Dedifferentiated amniotic fluid mesenchymal stem cell (primary cell): ENCODE data around the gene NHSL2.

Source experiments
- DNase-seq: peaks from one replicate; pipeline ENCODE4 v3.0.0-alpha.2; 2016; ENCODE audit errors: extremely low spot score

NHSL2 gene

DNA sequence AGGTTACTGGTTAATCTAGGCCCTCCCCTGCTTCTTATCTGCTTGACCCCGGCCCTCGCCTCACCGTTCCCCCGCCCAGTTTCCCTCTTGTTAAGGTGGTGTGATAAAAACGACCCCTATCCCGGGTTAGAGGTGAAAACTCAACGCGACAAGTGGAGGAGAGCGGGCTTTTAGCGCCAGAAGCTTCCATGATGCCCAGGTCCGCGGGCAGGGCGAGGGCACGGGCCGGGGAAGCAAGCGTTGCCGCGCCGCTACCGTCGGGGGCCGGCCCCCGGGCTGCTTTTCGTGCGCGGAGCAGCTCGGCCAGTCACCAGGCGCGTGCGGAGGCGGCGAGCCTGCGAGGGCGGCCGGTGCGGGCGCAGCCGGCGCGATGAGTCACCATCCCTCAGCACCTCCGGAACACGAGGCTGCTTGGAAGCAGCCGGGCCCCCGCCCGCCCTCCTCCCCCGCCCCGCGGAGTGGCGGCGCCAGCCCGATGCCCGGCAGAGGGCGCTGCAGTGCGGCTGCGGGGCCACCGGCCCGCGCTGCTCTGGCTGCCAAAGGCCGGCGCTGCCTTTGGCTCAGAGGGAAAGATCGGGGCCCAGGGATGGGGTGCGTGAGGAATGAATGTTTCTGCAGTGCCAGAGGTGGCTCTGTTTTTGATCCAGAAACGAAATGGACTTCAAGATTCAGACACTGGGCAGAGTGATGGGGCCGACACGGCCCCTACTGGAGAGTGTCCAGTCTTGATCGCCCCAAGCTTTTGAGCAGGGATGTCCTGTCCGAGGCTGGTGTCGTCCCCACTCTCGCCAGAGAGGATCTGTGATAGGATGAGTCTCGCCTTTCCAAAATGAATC is 107.8 kb downstream of the NHSL2 start:
- peak; percentile 73 for DNase-seq

DNA sequence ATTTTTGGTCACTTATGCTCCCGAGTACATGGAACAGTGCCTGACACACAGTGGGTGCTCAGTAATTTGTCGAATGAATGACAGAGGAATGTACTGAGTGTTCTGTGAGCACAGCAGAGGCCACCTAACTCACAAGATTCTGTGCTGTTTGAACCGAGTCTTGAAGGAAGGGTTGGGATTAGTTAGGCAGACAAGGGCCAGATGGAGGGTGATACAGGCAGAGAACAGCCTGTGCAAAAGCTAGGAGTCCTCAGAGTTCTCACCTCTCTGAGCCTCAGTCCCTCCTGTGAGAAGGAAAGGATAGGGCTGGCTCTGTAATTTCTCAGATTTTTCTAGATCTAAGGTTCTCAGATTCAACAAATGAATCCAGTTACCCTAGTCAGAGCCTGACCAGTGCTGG is 108.8 kb downstream of the NHSL2 start:
- DNase-seq: no peak

DNA sequence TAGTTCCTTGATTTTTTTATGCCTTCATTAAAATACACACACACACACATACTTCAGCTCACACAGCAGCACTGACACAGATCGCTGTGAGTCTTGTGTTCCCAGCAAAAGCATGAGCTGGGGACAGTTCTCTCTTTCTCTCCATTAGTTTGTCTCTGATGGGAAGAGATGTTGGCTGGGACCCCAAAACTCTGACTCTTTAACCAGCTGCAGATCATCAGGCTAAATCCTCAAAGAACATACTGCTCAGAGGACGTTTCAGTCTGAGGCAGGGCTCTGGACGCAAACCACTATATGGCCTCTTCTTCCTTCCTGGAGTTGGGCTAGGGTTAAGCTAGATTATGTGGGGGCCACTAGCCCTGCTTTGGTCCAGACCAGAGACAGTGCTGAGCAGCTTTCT is 109.6 kb downstream of the NHSL2 start:
- DNase-seq: no peak

DNA sequence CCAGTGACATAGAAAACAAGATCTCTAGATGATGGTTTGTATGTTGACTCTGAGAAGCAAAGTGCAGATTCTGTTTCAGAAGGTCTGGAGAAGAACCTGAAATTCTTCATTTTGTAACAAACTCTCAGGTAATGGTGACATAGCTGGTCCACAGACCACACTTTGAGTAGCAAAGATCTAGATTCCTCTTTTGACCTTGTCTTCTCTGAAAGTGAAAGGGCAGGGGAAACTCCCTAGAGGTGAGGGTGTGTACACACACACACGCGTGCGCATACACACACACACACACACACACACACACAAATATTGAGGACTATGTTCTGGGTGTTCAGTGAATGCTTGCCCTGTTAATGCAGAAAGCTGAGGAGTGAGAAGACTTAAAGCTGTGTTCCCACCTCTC is 110.1 kb downstream of the NHSL2 start:
- no peak for DNase-seq

DNA sequence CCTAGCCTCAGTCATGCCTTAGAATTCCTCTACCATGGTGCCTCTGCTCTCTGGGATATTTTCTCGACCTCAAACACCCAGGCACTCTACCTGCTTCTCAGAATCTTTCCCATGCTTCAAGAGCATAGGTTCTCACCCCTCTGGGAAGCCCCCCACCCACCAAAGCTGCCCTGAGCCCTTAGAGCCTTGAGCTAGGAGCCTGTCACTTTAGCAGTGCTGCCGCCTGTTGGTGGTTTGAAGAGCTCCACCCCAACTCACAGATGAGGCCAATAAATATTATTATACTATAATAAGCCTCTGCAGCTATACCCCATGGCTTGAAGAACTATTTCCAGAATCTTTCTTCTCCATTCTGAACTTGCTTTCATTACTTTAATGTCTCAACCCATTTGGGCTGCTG is 111.3 kb downstream of the NHSL2 start:
- no peak for DNase-seq

DNA sequence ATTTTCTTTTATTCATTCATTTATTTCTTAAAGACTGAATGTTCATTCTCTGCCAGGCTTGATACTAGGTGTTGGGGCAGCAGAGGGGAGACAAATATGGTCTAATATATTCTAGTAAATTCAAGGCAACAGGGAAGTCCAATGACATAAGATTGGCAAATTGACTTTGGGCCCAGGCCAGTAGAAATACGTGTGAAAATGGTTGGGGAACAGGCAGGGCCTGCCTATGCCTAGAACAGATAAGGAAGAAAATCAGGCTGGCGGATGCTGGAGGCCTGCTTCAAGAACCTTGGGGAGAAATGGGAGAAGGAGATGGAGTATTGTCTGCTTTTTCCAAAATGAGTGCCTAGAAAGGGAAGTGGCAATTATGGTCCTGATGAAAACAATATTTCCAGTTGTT is 112.4 kb downstream of the NHSL2 start:
- DNase-seq: no peak

DNA sequence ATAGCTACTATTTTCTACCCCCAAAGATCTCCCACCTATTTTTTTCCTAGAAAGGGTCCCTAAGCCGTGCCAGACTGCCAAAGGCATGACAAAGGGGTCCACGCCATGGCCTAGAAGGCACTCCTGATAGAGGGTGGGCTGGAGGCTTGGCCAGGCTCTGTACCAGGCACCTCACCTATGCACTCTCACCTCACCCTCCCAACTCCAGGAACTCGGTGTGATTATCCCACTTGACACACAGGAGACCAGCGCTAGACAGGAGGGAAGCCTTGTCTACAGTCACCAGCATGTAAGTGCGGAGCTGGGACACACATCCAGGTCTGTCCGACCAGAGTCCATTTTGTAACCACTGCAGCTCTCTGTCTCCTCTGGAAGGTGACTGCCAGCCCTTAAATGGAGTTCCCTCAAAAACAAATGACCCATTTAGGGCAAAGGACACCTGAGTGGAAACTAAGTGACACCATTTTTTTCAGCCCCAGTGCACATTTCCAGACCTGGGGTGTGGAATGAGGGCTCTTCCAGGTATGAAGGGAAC is 114.7 kb downstream of the NHSL2 start:
- no peak for DNase-seq

DNA sequence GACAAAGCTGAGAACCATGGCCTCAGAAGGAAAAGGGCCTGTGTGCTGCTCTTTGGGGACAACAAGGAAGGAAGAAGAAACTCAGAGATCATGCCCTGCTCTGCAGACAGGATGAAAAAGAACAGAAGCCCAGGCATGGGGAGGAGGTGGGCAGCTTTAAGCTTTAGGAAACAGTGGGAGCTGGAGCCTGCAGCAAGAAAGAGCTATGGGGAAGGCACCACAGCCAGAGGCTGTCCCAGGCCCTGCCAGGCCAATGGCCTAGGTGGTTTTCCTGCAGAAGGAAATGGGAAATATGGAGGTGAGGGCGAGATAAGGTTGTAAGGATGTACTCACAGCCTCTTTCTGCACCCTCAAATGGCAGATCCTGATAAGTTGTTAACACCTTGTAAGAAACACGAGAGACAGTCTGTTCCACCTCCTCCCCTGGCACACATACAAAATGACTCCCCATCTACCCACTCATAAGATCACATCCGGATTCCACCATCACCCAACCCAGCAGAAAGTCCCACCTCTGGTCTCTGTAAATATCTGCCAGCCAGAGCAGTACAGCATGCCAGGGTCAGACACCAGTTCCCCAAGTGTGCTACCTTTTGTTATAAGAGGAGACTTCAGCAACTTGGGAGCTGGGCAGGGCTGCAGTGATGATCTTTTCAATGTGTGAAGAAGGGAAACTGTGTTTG is 115.8 kb downstream of the NHSL2 start:
- DNase-seq: no peak

DNA sequence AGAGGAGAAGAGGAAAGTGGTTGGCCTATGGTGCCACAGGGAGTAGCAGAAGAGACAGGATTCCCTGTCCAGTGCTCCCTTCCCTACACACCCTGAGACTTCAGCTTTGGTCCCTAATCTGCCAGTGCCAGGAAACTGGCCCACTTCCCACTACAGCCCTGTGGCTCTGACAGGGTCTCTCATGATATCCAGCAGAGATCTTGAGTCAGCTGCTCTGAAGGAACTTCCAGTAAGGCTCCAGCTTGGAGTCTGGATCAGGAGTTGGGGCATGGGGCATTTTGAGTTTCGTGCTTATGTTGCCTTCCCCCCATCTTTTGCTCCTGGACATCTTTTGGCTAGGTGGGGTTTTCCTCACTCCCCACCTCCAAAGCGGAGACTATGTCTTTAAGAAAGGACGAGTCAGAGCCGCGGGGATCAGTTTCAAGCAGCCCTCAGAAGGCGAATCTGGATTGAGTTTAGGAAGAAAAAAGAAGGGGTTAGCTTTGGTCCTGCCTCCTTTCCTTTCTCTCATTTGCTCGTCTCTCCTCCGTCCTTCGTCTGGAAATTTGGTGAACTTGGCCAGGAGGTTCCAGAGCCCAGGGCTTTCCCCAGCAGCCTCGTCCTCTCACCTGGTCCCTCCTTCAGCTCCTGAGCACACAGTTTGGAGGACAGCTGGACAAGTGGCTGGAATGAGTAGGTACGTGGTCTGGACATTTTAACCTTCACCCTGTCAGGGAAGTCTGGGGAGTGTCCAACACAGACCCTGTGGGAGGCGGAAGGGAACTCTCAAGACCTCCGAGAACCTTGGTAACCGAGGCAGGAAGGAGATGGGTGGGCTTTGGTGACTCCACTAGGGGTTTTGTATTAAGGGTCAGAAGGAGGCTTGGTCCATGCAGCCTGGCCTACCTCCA is 116.6 kb downstream of the NHSL2 start:
- no peak for DNase-seq

DNA sequence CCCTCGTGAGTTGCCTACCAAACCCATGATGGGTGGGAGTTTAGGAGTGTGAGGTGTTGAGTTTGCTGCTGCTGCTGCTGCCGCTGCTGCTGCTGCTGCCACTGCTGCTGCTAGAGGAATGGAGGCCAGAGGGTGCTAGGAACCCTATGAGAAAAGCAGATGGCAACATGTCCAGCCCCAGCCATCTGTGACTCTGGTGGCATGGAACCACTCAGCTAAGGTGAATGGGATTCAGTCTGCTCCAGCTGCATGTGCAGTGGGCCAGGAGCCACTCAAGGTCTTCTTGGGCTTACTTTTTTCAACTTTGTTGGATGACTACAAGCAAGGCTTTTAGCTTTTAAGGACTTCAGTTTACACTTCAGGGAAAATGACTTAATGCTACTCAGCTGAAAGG is 117.3 kb downstream of the NHSL2 start:
- no peak for DNase-seq

DNA sequence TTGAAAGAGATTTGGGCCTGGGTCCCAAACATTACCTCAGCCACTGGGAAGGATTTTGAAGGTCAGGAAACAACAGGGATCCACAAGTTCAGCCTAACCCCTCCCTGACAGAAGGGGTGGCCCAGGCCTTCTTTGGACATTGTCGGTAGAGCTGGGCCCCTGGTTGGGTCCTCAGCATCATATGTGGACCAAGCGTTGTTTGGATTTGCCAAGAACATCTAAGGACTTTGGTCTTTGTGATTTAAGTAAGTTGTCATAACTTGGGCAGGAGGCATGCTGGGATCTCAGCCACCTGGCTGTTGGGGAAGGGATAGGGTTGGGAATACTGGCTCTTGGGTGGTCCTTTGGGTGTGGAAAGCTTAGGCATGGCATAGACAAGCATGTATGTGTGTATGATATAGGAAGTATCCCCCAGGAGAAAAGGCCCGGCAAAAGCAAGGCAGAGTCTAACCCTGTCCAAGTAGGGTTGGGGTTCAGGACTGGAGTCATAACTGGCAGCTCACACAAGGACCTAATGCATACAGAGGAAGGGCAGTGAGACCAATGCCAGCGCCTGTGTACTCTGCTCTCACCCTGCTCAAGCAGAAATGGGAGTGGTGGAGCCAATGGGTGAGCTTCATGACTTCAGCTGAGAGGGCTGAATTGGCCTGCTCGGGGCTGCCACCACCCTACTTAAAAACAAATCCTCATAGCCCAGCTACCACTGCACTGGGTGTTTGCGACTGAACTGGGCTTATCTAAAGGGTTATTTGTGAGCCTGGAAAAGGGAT is 118.2 kb downstream of the NHSL2 start:
- DNase-seq: no peak

DNA sequence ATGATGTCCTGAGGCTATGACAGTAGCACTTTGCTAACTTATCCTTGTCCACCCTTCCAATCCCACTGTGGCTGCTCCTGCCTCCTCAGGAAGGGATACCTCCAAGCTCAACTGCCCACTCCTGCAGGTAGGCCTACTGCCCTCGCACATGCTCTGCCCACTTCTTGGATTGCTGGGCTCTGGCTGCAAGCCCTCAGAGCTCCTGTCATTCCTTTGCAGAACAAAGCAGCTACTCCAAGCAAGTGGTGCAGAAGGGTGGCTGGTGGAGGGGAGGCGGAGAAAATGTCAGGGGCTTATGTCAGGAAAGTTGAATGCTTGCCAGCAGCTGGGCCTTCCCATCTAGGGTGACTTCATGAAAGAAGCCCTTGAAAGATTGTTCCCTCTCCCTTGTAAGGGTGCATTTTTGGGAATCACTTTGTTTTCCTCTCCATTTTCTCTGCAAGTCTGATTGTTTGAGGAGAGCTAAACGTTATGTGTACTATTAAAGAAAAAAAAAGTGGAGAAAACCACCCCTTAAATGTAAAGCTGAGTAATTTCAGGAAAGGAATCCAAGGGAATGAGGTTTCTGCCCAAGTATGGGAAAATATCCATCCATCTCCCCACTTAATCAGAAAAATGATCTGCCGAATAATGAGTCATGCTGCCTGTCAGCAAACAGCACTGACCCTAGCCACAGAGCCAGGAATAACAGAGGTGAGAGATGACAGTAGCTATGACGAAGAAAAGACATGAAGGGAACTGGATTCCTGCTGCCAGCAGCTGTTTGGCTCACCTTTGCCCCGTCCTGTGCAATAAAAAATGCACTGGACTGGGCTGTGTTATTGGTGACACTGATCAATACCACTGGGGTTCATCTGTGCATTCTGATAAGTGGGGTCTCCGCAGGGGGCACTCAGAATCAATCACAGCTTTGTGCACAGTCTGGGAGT is 119.1 kb downstream of the NHSL2 start:
- peak; percentile 45 for DNase-seq

DNA sequence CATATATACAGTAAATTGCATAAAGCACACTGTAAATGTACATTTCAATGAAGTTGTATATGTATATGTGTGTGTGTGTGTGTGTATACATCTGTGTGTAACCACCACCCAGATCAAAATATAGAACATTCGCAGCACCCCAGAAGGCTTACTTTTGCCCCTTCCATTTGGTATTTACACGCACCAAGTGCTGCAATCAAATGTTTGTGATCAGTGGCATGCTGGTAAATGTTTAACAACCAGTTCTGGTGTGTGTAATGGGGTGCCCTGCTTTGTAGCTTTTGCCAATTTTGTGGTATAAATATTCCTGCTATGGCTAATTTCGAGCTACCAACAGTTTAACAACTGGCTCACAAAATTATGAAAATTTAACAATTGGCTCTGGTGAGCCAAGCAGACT is 119.8 kb downstream of the NHSL2 start:
- DNase-seq: no peak

DNA sequence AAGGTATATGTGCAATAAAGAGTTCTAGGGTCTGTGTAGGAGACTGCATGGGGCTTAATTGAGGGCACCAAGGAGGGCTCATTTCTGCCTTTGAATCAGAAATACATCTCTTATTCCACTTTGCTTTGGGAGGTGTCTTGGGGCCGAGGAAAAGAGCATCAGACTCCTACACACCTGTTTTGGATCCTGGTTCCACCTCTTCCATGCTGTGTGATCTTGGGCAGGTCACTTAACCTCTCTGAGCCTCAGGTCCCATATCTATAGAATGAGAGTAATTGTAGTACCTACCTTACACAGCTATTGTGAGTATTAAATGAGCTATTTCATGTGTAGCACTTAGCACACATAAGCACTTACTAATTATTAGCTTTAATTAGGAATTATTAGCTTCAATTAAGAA is 120.5 kb downstream of the NHSL2 start:
- DNase-seq: no peak

DNA sequence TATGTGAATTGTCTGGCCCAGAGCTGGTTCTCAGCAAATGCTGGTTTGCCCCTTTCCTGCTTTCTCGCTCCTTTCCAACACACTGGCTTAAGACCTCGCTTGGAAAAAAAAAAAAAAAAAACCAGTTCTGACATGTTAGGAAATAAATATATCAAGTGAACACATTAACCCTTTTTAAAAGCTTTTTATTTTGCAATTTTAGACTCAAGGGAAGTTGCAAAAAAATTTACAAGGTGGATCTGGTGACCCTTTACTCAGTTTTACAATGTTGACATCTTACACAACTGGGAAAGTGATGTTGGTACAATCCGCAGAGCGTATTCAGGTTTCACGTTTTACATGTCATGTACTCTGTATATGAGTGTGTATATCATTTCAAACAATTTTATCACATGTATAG is 121.0 kb downstream of the NHSL2 start:
- DNase-seq: no peak

DNA sequence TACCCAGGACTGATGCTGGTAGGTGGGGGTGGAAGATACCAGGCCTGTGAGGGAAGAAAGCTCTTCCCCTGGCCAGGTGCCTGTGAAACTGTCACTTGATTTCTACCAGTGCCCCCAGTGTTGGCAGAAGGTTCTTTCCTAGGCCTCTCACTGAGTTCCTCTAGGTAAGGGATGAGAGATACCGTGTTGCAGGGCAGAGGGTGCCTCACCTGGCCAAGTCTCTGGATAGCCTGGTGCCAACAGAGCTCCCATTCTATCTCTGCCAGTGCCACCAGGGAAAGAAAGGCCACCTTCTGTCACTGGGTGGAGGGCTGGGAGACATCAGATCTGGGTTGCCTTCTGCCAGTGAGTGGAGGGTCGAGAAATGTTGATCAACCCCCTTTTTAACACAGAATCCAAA is 127.0 kb downstream of the NHSL2 start:
- DNase-seq: no peak

DNA sequence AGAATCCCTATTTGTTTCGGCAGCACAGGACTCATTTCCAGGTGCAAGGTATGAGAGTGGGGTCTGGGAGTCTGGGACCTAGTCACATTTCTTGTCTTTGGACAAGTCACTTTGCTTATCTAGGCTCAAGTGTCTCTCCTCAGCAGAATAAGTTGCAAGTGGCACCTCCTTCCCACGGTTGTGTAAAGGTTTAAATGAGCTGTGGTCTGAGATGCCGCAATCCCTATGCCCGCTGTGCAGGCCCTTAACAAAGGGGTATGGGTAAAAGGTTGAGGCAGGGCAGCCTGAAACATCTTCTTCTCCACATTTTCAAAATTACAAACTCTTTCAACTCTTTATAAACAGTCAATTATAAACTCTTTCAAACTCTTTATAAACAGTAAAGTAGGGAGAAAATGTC is 127.4 kb downstream of the NHSL2 start:
- DNase-seq: no peak

DNA sequence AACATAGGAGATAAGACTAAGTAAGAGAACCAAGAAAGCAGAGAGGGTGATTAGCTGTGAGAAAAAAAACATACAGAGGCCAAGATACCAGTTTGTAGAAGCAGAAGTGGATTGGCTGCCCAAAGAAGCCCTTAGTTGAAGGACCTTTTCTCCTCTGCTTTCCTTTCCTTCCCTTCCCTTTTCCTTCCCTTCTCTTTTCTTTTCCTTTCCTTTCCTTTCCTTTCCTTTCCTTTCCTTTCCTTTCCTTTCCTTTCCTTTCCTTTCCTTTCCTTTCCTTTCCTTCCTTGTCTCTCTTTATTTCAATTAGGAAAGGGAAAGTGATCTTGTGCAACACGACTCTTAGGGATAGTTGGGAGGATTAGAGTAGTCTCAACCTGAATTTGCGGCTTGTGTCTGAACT is 128.2 kb downstream of the NHSL2 start:
- no peak for DNase-seq

DNA sequence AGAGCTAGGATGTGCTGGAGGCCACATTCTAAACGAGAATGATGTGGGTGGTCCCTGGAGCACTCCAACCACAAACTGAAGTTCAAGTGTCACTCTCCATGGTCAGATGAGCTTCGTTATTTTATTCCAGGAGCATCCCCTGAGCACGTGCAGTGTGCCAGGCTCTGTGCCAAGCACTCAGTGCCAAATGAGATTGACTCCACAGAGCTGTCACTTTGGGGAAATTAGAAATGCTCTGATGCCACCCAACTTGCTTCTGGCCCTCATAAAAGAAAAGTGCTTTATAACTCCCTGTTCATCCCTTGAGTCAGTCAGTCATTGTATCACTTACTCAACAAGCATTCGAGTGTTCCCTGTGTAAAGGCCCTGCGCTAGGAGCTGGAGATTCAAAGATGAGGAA is 129.9 kb downstream of the NHSL2 start:
- no peak for DNase-seq

DNA sequence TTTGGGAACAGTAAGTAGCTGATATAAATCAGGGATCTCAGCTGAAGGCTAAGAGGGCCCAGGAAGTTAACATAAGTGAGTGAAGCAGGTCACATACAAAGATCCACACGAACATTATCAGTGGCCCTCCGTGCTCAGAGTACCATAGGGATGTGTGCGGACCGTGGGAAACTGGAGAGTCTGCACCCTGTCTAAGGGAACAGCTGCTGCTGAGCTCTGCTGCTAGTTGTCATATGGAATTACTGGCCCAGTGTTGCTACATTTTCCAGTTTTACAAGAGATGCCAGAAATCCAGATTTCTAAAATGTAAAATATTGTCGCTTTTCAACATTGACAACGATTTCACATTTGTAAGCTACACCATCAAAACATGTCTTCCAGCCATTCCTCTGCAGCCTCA is 130.5 kb downstream of the NHSL2 start:
- DNase-seq: no peak
